Neuronal stem cell (in vitro differentiated cells): Measurements from ENCODE around the gene PDPK1.

Source experiments
- DNase-seq: peaks from one replicate; pipeline ENCODE4 v3.0.0-alpha.2; 2013; ENCODE audit warnings: low spot score
- H2AFZ ChIP-seq: one replicate; pipeline ENCODE4 v1.6.1; 2013; ENCODE audit warnings: mild to moderate bottlenecking, low read length, inconsistent platforms
- H2AK5ac ChIP-seq: 2 replicates; pipeline ENCODE4 v1.6.1; 2013; ENCODE audit warnings: low read depth, mild to moderate bottlenecking, inconsistent platforms, low read length, moderate library complexity, mixed read lengths
- H2BK120ac ChIP-seq: 2 replicates; pipeline ENCODE4 v1.6.1; 2013; ENCODE audit warnings: low read depth, mild to moderate bottlenecking, inconsistent platforms, low read length, moderate library complexity, mixed read lengths
- H2BK12ac ChIP-seq: one replicate; pipeline ENCODE4 v1.6.1; 2013; ENCODE audit warnings: low read length, inconsistent platforms
- H2BK15ac ChIP-seq: 2 replicates; pipeline ENCODE4 v1.6.1; 2013; ENCODE audit warnings: mild to moderate bottlenecking, low read length, inconsistent platforms, mixed read lengths
- H2BK5ac ChIP-seq: one replicate; pipeline ENCODE4 v1.6.1; 2013; ENCODE audit warnings: inconsistent platforms, mild to moderate bottlenecking, low read length, moderate library complexity
- H3K14ac ChIP-seq: one replicate; pipeline ENCODE4 v1.6.1; 2013; ENCODE audit warnings: low read length, inconsistent platforms
- H3K18ac ChIP-seq: 2 replicates; pipeline ENCODE4 v1.6.1; 2013; ENCODE audit warnings: low read length, inconsistent platforms
- H3K23ac ChIP-seq: 2 replicates; pipeline ENCODE4 v1.6.1; 2013; ENCODE audit warnings: low read depth, mild to moderate bottlenecking, mixed read lengths, low read length, inconsistent platforms; ENCODE audit not compliant: poor library complexity
- H3K27ac ChIP-seq: replicated peaks from 3 replicates; pipeline ENCODE4 v1.5.1; 2013; ENCODE audit warnings: low read length, inconsistent platforms
- H3K27me3 ChIP-seq, 3 experiments: 2 replicates each; pipeline ENCODE4 v1.6.1; 2013; ENCODE audit warnings: low read length in 3 of 3, mild to moderate bottlenecking in 2 of 3, inconsistent platforms in 1 of 3, low read depth in 1 of 3, mixed read lengths in 1 of 3, moderate library complexity in 1 of 3; ENCODE audit not compliant: control insufficient read depth in 3 of 3, insufficient read depth in 3 of 3
- H3K36me3 ChIP-seq, 2 donors: replicated peaks in 1 of 2; 2 replicates each; pipeline ENCODE4 v1.6.1; 2013; ENCODE audit warnings: low read length in 2 of 2; ENCODE audit not compliant: control insufficient read depth in 2 of 2, insufficient read depth in 2 of 2
- H3K4ac ChIP-seq: 2 replicates; pipeline ENCODE4 v1.6.1; 2013; ENCODE audit warnings: inconsistent platforms, mild to moderate bottlenecking, low read length, moderate library complexity
- H3K4me1 ChIP-seq, 2 donors: 1 replicate in 1 of 2; 2 replicates in 1 of 2; pipeline ENCODE4 v1.6.1; 2013; ENCODE audit warnings: low read length in 2 of 2, low read depth in 1 of 2; ENCODE audit not compliant: control insufficient read depth in 2 of 2, insufficient read depth in 1 of 2
- H3K4me2 ChIP-seq: one replicate; pipeline ENCODE4 v1.6.1; 2013; ENCODE audit warnings: mild to moderate bottlenecking, low read length, inconsistent platforms; ENCODE audit not compliant: insufficient read depth, poor library complexity, severe bottlenecking
- H3K4me3 ChIP-seq, 2 donors: 2 replicates each; pipeline ENCODE4 v1.5.1; 2013; ENCODE audit warnings: low read length in 2 of 2, mild to moderate bottlenecking in 2 of 2, inconsistent platforms in 1 of 2, moderate library complexity in 1 of 2
- H3K79me1 ChIP-seq: one replicate; pipeline ENCODE4 v1.6.1; 2013; ENCODE audit warnings: low read depth, mild to moderate bottlenecking, inconsistent platforms, low read length, moderate library complexity
- H3K9ac ChIP-seq: one replicate; pipeline ENCODE4 v1.6.1; 2013; ENCODE audit warnings: mild to moderate bottlenecking, low read depth, low read length, inconsistent platforms; ENCODE audit not compliant: poor library complexity
- H3K9me3 ChIP-seq, 2 donors: replicated peaks in 1 of 2; 2 replicates each; pipeline versions ENCODE3 to v1.6.1; 2013; ENCODE audit warnings: low read length in 2 of 2, mild to moderate bottlenecking in 2 of 2, inconsistent platforms in 1 of 2, low read depth in 1 of 2, mixed read lengths in 1 of 2, moderate library complexity in 1 of 2; ENCODE audit not compliant: control insufficient read depth in 2 of 2, insufficient read depth in 1 of 2
- H4K8ac ChIP-seq: one replicate; pipeline ENCODE4 v1.6.1; 2013; ENCODE audit warnings: low read depth, mild to moderate bottlenecking, inconsistent platforms, low read length, moderate library complexity
- H4K91ac ChIP-seq: one replicate; pipeline ENCODE4 v1.6.1; 2013; ENCODE audit warnings: low read length, low read depth, mild to moderate bottlenecking, inconsistent platforms; ENCODE audit not compliant: poor library complexity
- WGBS, 2 donors: extraction: QIAGEN DNeasy Blood & Tissue Kit; methylation state at CpG; one replicate each; pipeline ENCODE4 v1.1.7; 2013; ENCODE audit warnings: missing lambda C conversion rate in 2 of 2, mixed read lengths in 1 of 2; ENCODE audit not compliant: insufficient read length in 2 of 2, insufficient replicate concordance in 1 of 2; ENCODE audit errors: extremely low coverage in 2 of 2; 5-methylcytosine and 5-hydroxymethylcytosine counted together

The PDPK1 gene

GRCh38 chr16:2584729-2585650 is 47.2 kb downstream of the PDPK1 start:
- no peaks in the 10 kb centered on the region for H3K27me3 ChIP-seq
- H2AFZ ChIP-seq = no peak overlapping the region
- H3K18ac ChIP-seq = no peak overlapping the region
- H3K4me3 ChIP-seq = no peak overlapping the region
- H3K9me3 ChIP-seq = no peaks in the 10 kb centered on the region
- H3K23ac ChIP-seq = no peak overlapping the region
- H3K14ac ChIP-seq = no peak overlapping the region
- no peaks in the 10 kb centered on the region for H3K4me1 ChIP-seq
- H3K4ac ChIP-seq = no peak overlapping the region
- no peak overlapping the region for H3K9ac ChIP-seq
- no peak overlapping the region for H2AK5ac ChIP-seq
- H4K8ac ChIP-seq = no peak overlapping the region
- no peak overlapping the region for H2BK120ac ChIP-seq
- H2BK15ac ChIP-seq = no peak overlapping the region
- no peak overlapping the region for H3K4me2 ChIP-seq
- H3K27ac ChIP-seq = no peak overlapping the region
- H4K91ac ChIP-seq = no peak overlapping the region
- H3K79me1 ChIP-seq = peaks cover 6% of the 10 kb centered on the region
- no peak overlapping the region for H2BK5ac ChIP-seq
- no CpG with 5 or more reads among the region's 24 CpGs for WGBS, 2 donors
- peaks cover 18 to 53% of the 10 kb centered on the region in 2 donors for H3K36me3 ChIP-seq
- no peak overlapping the region for H2BK12ac ChIP-seq
- no peak for DNase-seq

GRCh38 chr16:2585651-2586081 is 47.8 kb downstream of the PDPK1 start:
- H3K36me3 ChIP-seq = peaks cover 21 to 60% of the 10 kb centered on the region in 2 donors
- no peak overlapping the region for H2AFZ ChIP-seq
- H2BK15ac ChIP-seq = no peak overlapping the region
- no peaks in the 10 kb centered on the region for H3K4me1 ChIP-seq
- no peak overlapping the region for H4K91ac ChIP-seq
- H3K9ac ChIP-seq = no peak overlapping the region
- no peak overlapping the region for H2BK5ac ChIP-seq
- H3K4me3 ChIP-seq = no peak overlapping the region
- H3K14ac ChIP-seq = no peak overlapping the region
- H4K8ac ChIP-seq = no peak overlapping the region
- WGBS, 2 donors = no CpG with 5 or more reads among the region's 25 CpGs
- H3K18ac ChIP-seq = no peak overlapping the region
- H3K79me1 ChIP-seq = peaks cover 6% of the 10 kb centered on the region
- no peak overlapping the region for H2AK5ac ChIP-seq
- H2BK120ac ChIP-seq = no peak overlapping the region
- no peak for DNase-seq
- H3K4ac ChIP-seq = no peak overlapping the region
- no peak overlapping the region for H3K4me2 ChIP-seq
- H3K23ac ChIP-seq = no peak overlapping the region
- H2BK12ac ChIP-seq = no peak overlapping the region
- H3K27ac ChIP-seq = no peak overlapping the region
- H3K9me3 ChIP-seq = no peaks in the 10 kb centered on the region
- no peaks in the 10 kb centered on the region for H3K27me3 ChIP-seq

- DNase-seq = no peak
- Histone ChIP-seq H2BK5ac (no peak overlapping the region), H2BK12ac (no peak overlapping the region), H3K4me2 (no peak overlapping the region), H3K36me3 (peaks cover 21 to 64% of the 10 kb centered on the region in 2 donors), H3K27me3 (no peaks in the 10 kb centered on the region), H2AFZ (no peak overlapping the region), H3K9me3 (no peaks in the 10 kb centered on the region), H4K8ac (no peak overlapping the region), H2BK15ac (no peak overlapping the region), H3K18ac (no peak overlapping the region), H3K4me1 (no peaks in the 10 kb centered on the region), H2BK120ac (no peak overlapping the region), H2AK5ac (no peak overlapping the region), H3K9ac (no peak overlapping the region), H4K91ac (no peak overlapping the region), H3K27ac (no peak overlapping the region), H3K14ac (no peak overlapping the region), H3K23ac (no peak overlapping the region), H3K79me1 (peaks cover 6% of the 10 kb centered on the region), H3K4me3 (peak overlapping the region in 1 of 2 donors; percentile 39), H3K4ac (no peak overlapping the region)
- no CpG with 5 or more reads among the region's 12 CpGs for WGBS, 2 donors
These were observed 48.4 kb downstream of the PDPK1 start for GRCh38 chr16:2586241-2586640.

- Histone ChIP-seq H3K27ac (no peak overlapping the region), H3K4me2 (no peak overlapping the region), H3K14ac (no peak overlapping the region), H3K9me3 (no peaks in the 10 kb centered on the region), H4K91ac (no peak overlapping the region), H3K4ac (no peak overlapping the region), H2AK5ac (no peak overlapping the region), H2AFZ (no peak overlapping the region), H3K4me1 (no peaks in the 10 kb centered on the region), H2BK15ac (no peak overlapping the region), H3K79me1 (peaks cover 6% of the 10 kb centered on the region), H3K27me3 (no peaks in the 10 kb centered on the region), H3K36me3 (peaks cover 21 to 67% of the 10 kb centered on the region in 2 donors), H2BK120ac (no peak overlapping the region), H2BK12ac (no peak overlapping the region), H3K18ac (no peak overlapping the region), H3K23ac (no peak overlapping the region), H2BK5ac (no peak overlapping the region), H3K4me3 (peak overlapping the region in 1 of 2 donors; percentile 34), H3K9ac (no peak overlapping the region), H4K8ac (no peak overlapping the region)
- no peak for DNase-seq
- no CpG with 5 or more reads among the region's 16 CpGs for WGBS, 2 donors
These were observed 49.2 kb downstream of the PDPK1 start for GRCh38 chr16:2586901-2587480.
